ENCODE measurements around the gene MPP1. TPM values are rescaled to one million over a fixed set of nuclear protein-coding genes. Genes with fewer than 3 reads are reported as not detected.

The MPP1 gene
- total and polyA plus RNA-seq, 9 of the 15 experiments (the other 6 are each of a cell fraction or from before 2014, with no cell fraction given), result 227 to 395 (median 283) TPM

- no peak for TF ChIP-seq ZHX1 (conservative IDR thresholded peaks at IDR 0.05; ENCODE audit: low read length)
- TF ChIP-seq CREB3 (tag; conservative IDR thresholded peaks at IDR 0.05; ENCODE audit: low read depth), result no peak
- TF ChIP-seq HMG20A (CRISPR knock-in tag; conservative IDR thresholded peaks at IDR 0.05), result no peak
- 0 out of 4 replicates have a peak, but pooled peaks of 1 of the 2 experiments have one; percentile 30 for TF ChIP-seq SIN3A (IDR thresholded peaks at IDR 0.05; ENCODE audit: borderline replicate concordance in 2 of 2, control insufficient read depth in 1 of 2, low read depth in 2 of 2, low read length in 2 of 2)
- TF ChIP-seq ASH1L (IDR thresholded peaks at IDR 0.05; ENCODE audit: borderline replicate concordance, low read depth, partially characterized antibody), result no peak
- TF ChIP-seq ZNF407 (IDR thresholded peaks at IDR 0.05; ENCODE audit: low read depth), result no peak
- TF ChIP-seq TRIM25 (IDR thresholded peaks at IDR 0.05; ENCODE audit: borderline replicate concordance), result no peak
- no peak for TF ChIP-seq CHD4 (IDR thresholded peaks at IDR 0.05; ENCODE audit: insufficient read depth, insufficient replicate concordance, low read depth, low read length, poor library complexity, severe bottlenecking)
- no peak for TF ChIP-seq RUNX1 (IDR thresholded peaks at IDR 0.05; ENCODE audit: low read depth)
- TF ChIP-seq ZFP36 (IDR thresholded peaks at IDR 0.05; ENCODE audit: low read depth, low read length, partially characterized antibody), result no peak
- no peak for TF ChIP-seq PHF20 (IDR thresholded peaks at IDR 0.05; ENCODE audit: partially characterized antibody)
These were observed 13.9 kb upstream of the MPP1 start (continued) for GRCh38 chrX:154818916-154819770.
